ENCODE measurements around the gene ZNF197. TPM values are rescaled to one million over a fixed set of nuclear protein-coding genes. Genes with fewer than 3 reads are reported as not detected.
"Not testable (repeated sequence)": the region's sequence is repeated elsewhere in the genome, so short reads cannot be mapped to it uniquely, and the experiment has no call there.

ZNF197 gene
- total RNA-seq, 3 donors from 2014 or later, result 10.0 to 19.5 (median 14.5) TPM

DNA sequence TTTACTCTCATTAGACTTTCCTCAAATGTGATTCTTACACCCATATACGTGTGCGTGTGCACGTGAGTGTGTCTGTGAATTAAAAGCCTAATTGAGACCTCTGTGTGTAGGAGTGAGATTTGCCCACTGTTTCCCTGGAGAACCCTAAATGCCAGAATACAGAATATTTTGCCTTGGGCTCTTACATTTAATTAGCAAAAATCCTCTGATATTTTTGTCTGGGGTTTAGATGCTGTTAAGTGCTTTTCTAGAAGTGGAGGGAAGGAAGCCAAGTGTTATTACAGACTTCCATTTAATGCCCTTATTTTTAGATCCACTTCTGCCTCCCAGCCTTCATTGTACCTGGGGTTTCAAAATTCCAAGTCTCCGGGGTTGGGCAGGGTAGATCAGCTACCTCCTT lies 41.5 kb downstream of the ZNF197 start:
- no peak overlapping the region for H3K4me3 ChIP-seq
- no peaks in the 10 kb centered on the region for H3K4me1 ChIP-seq (ENCODE audit: low read depth)
- intact Hi-C loops (cut with DNase I, micrococcal nuclease), result no loop called here
- no peak for DNase-seq
- TF ChIP-seq, protein P1, sequence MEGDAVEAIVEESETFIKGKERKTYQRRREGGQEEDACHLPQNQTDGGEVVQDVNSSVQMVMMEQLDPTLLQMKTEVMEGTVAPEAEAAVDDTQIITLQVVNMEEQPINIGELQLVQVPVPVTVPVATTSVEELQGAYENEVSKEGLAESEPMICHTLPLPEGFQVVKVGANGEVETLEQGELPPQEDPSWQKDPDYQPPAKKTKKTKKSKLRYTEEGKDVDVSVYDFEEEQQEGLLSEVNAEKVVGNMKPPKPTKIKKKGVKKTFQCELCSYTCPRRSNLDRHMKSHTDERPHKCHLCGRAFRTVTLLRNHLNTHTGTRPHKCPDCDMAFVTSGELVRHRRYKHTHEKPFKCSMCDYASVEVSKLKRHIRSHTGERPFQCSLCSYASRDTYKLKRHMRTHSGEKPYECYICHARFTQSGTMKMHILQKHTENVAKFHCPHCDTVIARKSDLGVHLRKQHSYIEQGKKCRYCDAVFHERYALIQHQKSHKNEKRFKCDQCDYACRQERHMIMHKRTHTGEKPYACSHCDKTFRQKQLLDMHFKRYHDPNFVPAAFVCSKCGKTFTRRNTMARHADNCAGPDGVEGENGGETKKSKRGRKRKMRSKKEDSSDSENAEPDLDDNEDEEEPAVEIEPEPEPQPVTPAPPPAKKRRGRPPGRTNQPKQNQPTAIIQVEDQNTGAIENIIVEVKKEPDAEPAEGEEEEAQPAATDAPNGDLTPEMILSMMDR (IDR thresholded peaks at IDR 0.05), result no peak
- no peaks in the 10 kb centered on the region for H3K36me3 ChIP-seq (ENCODE audit: low read depth)
- no peaks in the 10 kb centered on the region for H3K9me3 ChIP-seq
- no peak for ATAC-seq

DNA sequence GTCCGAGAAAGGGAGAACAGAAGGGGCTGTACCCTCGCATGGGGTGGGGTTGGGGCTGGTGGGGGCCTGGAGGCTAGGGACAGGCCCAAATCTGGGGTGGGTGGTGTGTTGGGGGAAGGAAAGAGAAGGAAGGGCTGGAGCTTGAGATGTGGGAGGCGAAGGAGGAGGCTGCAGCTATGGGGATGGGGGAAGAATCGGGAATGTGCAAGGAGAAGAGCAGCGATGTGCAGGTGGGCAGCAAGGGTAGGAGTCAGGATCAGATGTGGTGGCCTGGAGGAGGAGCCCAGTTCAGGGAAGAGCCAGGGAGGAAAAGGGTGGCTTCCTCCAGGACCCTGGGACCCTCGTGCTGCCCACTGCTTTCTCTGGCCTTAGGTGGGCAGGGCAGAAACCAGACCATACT lies 44.9 kb downstream of the ZNF197 start:
- TF ChIP-seq, protein P1 (IDR thresholded peaks at IDR 0.05), result no peak
- DNase-seq, result no peak
- intact Hi-C loops (cut with DNase I, micrococcal nuclease), result no loop called here

DNA sequence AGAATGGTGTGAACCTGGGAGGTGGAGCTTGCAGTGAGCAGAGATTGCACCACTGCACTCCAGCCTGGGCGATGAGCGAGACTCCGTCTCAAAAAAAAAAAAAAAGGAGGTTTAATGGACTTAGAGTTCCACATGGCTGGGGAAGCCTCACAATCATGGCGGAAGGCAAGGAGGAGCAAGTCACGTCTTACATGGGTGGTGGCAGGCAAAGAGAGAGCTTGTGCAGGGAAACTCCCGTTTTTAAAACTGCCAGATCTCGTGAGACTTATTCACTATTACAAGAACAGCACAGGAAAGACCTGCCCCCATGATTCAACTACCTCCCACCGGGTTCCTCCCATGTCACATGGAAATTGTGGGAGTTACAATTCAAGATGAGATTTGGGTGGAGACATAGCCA lies 48.6 kb downstream of the ZNF197 start:
- H3K4me1 ChIP-seq (ENCODE audit: low read depth); DNase-seq; H3K4me3 ChIP-seq; intact Hi-C loops (cut with DNase I, micrococcal nuclease); ATAC-seq; H3K9me3 ChIP-seq; H3K36me3 ChIP-seq (ENCODE audit: low read depth): not testable (repeated sequence)

More for the DNA sequence above, 44.9 kb downstream of the ZNF197 start:
- Histone ChIP-seq H3K4me1 (ENCODE audit: low read depth) (no peaks in the 10 kb centered on the region), H3K36me3 (ENCODE audit: low read depth) (no peaks in the 10 kb centered on the region), H3K9me3 (no peaks in the 10 kb centered on the region), H3K4me3 (no peak overlapping the region)
- no peak for ATAC-seq

DNA sequence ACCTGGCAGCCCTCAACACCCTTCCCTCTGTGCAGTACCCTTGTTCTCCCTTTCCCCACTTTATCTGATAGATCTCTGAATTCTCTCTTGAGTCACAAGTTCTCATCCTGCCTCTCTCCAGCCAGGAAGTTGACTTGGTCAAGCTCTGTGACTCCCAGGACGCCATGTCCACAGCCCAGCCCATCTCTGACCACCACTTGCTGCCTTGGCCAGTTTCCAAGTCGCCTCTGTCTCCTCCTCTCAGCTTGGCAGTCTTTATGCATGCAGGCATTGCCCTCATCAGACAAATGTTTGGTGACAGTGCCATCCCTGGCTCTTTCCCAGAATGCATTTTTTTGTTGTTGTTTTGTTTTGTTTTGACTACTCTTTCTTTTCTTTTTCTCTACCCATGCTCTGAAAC lies 49.4 kb downstream of the ZNF197 start:
- no peaks in the 10 kb centered on the region for H3K4me1 ChIP-seq (ENCODE audit: low read depth)
- no peak for ATAC-seq
- no peaks in the 10 kb centered on the region for H3K36me3 ChIP-seq (ENCODE audit: low read depth)
- intact Hi-C loops (cut with DNase I, micrococcal nuclease), result no loop called here
- H3K4me3 ChIP-seq, result no peak overlapping the region
- TF ChIP-seq, protein P1 (IDR thresholded peaks at IDR 0.05), result no peak
- H3K9me3 ChIP-seq, result no peaks in the 10 kb centered on the region
- DNase-seq, result no peak

DNA sequence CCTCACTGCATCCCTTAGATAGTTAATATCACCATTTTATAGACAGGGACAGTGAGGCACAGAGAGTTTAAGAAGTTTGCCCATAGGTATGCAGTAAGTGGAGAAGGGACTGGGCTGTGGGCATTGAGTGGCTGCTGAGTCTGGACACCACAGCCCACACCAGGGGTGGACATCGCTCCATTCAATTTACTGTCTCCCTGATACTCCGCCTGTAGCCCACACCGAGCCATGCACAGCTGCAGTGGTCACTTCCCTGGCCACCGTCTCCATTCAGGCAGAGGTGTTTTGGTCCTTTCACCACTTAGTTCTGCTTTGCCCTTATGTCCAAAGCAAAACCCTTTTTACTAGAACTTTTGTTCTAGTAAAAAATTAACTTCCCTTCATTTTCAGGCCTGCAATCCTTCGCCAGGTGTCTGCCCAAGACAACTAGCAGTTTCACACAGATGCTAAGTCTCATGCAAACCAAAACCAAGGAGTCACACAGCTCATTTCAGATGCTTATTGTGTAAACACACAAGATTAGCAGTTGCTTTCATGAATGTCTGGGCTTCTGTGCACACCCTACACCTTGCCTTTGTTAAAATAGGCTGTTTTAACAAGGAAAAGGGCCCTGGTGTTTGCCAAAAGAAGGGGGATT lies 53.8 kb downstream of the ZNF197 start:
- ATAC-seq (no peak), DNase-seq (no peak)
- TF ChIP-seq, protein P1 (IDR thresholded peaks at IDR 0.05), result no peak
- Histone ChIP-seq H3K4me1 (ENCODE audit: low read depth) (no peaks in the 10 kb centered on the region), H3K9me3 (peaks cover 24% of the 10 kb centered on the region), H3K4me3 (no peak overlapping the region), H3K36me3 (ENCODE audit: low read depth) (no peaks in the 10 kb centered on the region)
- intact Hi-C loops (cut with DNase I, micrococcal nuclease), result no loop called here

DNA sequence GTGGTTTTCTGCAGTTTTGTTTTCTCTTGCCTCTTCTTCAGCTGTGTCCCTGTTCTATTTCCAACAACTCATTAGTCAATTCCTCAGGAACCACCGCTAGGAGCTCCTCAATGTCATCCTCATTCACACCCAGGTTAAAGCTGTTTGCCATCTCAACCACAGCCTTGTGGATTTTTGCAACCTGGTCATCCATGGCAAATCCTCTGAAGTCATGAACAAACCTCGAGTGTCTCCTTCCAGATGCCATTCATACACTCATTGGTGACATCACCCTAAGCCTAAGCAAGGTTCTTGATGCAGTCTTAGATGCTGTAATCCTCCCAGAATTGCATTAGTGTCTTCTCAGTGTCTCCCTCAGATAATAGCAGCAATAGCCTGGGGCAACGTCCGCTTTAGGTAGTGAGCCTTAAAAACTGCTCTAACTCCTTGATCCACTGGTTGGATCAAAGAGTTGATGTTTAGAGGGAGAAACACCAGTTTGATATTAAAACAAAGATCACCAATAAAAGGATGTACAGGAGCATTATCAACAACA lies 56.2 kb downstream of the ZNF197 start:
- peaks cover 29% of the 10 kb centered on the region for H3K9me3 ChIP-seq

More for the DNA sequence above, 56.2 kb downstream of the ZNF197 start:
- intact Hi-C loops (cut with DNase I, micrococcal nuclease), result no loop called here
- Histone ChIP-seq H3K4me1 (ENCODE audit: low read depth) (no peaks in the 10 kb centered on the region), H3K36me3 (ENCODE audit: low read depth) (no peaks in the 10 kb centered on the region), H3K4me3 (no peak overlapping the region)
- ATAC-seq, result no peak
- no peak for DNase-seq
- TF ChIP-seq, protein P1 (IDR thresholded peaks at IDR 0.05), result no peak
